ENCODE data around the gene TCF4.

The TCF4 gene

GRCh38 chr18:55289048-55289447, 298.9 kb downstream of the TCF4 start:
- H3K9me2 ChIP-seq (replicated peaks; ENCODE audit: low read depth, low read length), result no peaks in the 10 kb centered on the region
- H3K79me2 ChIP-seq (ENCODE audit: insufficient read depth, low read length), result no peaks in the 10 kb centered on the region
- no peaks in the 10 kb centered on the region for H3F3A ChIP-seq (ENCODE audit: low read depth)
- H3K4me2 ChIP-seq (ENCODE audit: low read depth, low read length, poor library complexity, severe bottlenecking), result no peak overlapping the region
- H3K9me3 ChIP-seq (ENCODE audit: insufficient read depth, low read depth, low read length), result no peaks in the 10 kb centered on the region
- H3K4me1 ChIP-seq (ENCODE audit: insufficient read depth, low read length, poor library complexity, severe bottlenecking), result no peaks in the 10 kb centered on the region
- H3K9ac ChIP-seq (ENCODE audit: low read depth, low read length, poor library complexity, severe bottlenecking), result no peak overlapping the region
- H3K36me3 ChIP-seq (ENCODE audit: insufficient read depth, low read length), result no peaks in the 10 kb centered on the region
- no peak overlapping the region for H3K4me3 ChIP-seq (ENCODE audit: low read length, poor library complexity, severe bottlenecking)
- H4K20me1 ChIP-seq (ENCODE audit: insufficient read depth, low read length, poor library complexity, severe bottlenecking), result no peaks in the 10 kb centered on the region
- H2AFZ ChIP-seq (ENCODE audit: low read length), result no peak overlapping the region
- H3K27me3 ChIP-seq (ENCODE audit: insufficient read depth, low read length, poor library complexity, severe bottlenecking), result no peaks in the 10 kb centered on the region
- TF ChIP-seq CTCF (conservative IDR thresholded peaks at IDR 0.05; ENCODE audit: low read length), result no peak
- TF ChIP-seq EZH2phosphoT487 (IDR thresholded peaks at IDR 0.05; ENCODE audit: borderline replicate concordance), result no peak

GRCh38 chr18:55287935-55288868, 299.8 kb downstream of the TCF4 start:
- no peaks in the 10 kb centered on the region for H4K20me1 ChIP-seq (ENCODE audit: insufficient read depth, low read length, poor library complexity, severe bottlenecking)
- no peaks in the 10 kb centered on the region for H3K36me3 ChIP-seq (ENCODE audit: insufficient read depth, low read length)
- H3K79me2 ChIP-seq (ENCODE audit: insufficient read depth, low read length), result no peaks in the 10 kb centered on the region
- H3K4me1 ChIP-seq (ENCODE audit: insufficient read depth, low read length, poor library complexity, severe bottlenecking), result no peaks in the 10 kb centered on the region
- H3K9me2 ChIP-seq (replicated peaks; ENCODE audit: low read depth, low read length), result no peaks in the 10 kb centered on the region
- no peak for TF ChIP-seq EZH2phosphoT487 (IDR thresholded peaks at IDR 0.05; ENCODE audit: borderline replicate concordance)
- no peak for TF ChIP-seq CTCF (conservative IDR thresholded peaks at IDR 0.05; ENCODE audit: low read length)
- no peak overlapping the region for H3K9ac ChIP-seq (ENCODE audit: low read depth, low read length, poor library complexity, severe bottlenecking)
- no peak overlapping the region for H3K4me2 ChIP-seq (ENCODE audit: low read depth, low read length, poor library complexity, severe bottlenecking)
- no peak overlapping the region for H3K4me3 ChIP-seq (ENCODE audit: low read length, poor library complexity, severe bottlenecking)
- no peaks in the 10 kb centered on the region for H3K27me3 ChIP-seq (ENCODE audit: insufficient read depth, low read length, poor library complexity, severe bottlenecking)
- no peaks in the 10 kb centered on the region for H3F3A ChIP-seq (ENCODE audit: low read depth)
- no peak overlapping the region for H2AFZ ChIP-seq (ENCODE audit: low read length)
- no peaks in the 10 kb centered on the region for H3K9me3 ChIP-seq (ENCODE audit: insufficient read depth, low read depth, low read length)

- no peaks in the 10 kb centered on the region for H3K36me3 ChIP-seq (ENCODE audit: insufficient read depth, low read length)
- no peaks in the 10 kb centered on the region for H3K27me3 ChIP-seq (ENCODE audit: insufficient read depth, low read length, poor library complexity, severe bottlenecking)
- H3K4me1 ChIP-seq (ENCODE audit: insufficient read depth, low read length, poor library complexity, severe bottlenecking), result no peaks in the 10 kb centered on the region
- no peak overlapping the region for H2AFZ ChIP-seq (ENCODE audit: low read length)
- no peak overlapping the region for H3K4me2 ChIP-seq (ENCODE audit: low read depth, low read length, poor library complexity, severe bottlenecking)
- H3K9me2 ChIP-seq (replicated peaks; ENCODE audit: low read depth, low read length), result no peaks in the 10 kb centered on the region
- no peaks in the 10 kb centered on the region for H3K79me2 ChIP-seq (ENCODE audit: insufficient read depth, low read length)
- no peak overlapping the region for H3K9ac ChIP-seq (ENCODE audit: low read depth, low read length, poor library complexity, severe bottlenecking)
- no peak overlapping the region for H3K4me3 ChIP-seq (ENCODE audit: low read length, poor library complexity, severe bottlenecking)
- no peaks in the 10 kb centered on the region for H4K20me1 ChIP-seq (ENCODE audit: insufficient read depth, low read length, poor library complexity, severe bottlenecking)
- TF ChIP-seq EZH2phosphoT487 (IDR thresholded peaks at IDR 0.05; ENCODE audit: borderline replicate concordance) (no peak), CTCF (conservative IDR thresholded peaks at IDR 0.05; ENCODE audit: low read length) (no peak)
- H3K9me3 ChIP-seq (ENCODE audit: insufficient read depth, low read depth, low read length), result no peaks in the 10 kb centered on the region
- no peaks in the 10 kb centered on the region for H3F3A ChIP-seq (ENCODE audit: low read depth)
These were observed 300.7 kb downstream of the TCF4 start for GRCh38 chr18:55287149-55287806.

All from Loucy (cell line).